OCI-LY7 (cell line): ENCODE measurements around the gene SH3RF3.

Source experiments
- EZH2phosphoT487 ChIP-seq: fragments of 200-600 bp; sonication (generic); IDR thresholded peaks from 2 replicates; pipeline ENCODE4 v1.6.1; 2018; ENCODE audit warnings: low read depth, borderline replicate concordance, mild to moderate bottlenecking, mixed run types, antibody characterized with exemption, low read length, moderate library complexity, mixed read lengths
- TF ChIP-seq, protein P1 (sequence below): fragments of 200-600 bp; sonication (generic); conservative IDR thresholded peaks from 2 replicates; pipeline ENCODE4 v1.5.1; 2014; ENCODE audit warnings: mild to moderate bottlenecking, antibody characterized with exemption, low read length, moderate library complexity, mixed read lengths

GRCh38 chr2:109236147-109236546 is 107.1 kb downstream of the SH3RF3 start:
- TF ChIP-seq, protein P1, sequence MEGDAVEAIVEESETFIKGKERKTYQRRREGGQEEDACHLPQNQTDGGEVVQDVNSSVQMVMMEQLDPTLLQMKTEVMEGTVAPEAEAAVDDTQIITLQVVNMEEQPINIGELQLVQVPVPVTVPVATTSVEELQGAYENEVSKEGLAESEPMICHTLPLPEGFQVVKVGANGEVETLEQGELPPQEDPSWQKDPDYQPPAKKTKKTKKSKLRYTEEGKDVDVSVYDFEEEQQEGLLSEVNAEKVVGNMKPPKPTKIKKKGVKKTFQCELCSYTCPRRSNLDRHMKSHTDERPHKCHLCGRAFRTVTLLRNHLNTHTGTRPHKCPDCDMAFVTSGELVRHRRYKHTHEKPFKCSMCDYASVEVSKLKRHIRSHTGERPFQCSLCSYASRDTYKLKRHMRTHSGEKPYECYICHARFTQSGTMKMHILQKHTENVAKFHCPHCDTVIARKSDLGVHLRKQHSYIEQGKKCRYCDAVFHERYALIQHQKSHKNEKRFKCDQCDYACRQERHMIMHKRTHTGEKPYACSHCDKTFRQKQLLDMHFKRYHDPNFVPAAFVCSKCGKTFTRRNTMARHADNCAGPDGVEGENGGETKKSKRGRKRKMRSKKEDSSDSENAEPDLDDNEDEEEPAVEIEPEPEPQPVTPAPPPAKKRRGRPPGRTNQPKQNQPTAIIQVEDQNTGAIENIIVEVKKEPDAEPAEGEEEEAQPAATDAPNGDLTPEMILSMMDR, result no peak
- no peak for TF ChIP-seq EZH2phosphoT487
